ENCODE data around the gene PNLDC1.
"Not testable (repeated sequence)": the region's sequence is repeated elsewhere in the genome, so short reads cannot be mapped to it uniquely, and the experiment has no call there.

Gene PNLDC1

DNA sequence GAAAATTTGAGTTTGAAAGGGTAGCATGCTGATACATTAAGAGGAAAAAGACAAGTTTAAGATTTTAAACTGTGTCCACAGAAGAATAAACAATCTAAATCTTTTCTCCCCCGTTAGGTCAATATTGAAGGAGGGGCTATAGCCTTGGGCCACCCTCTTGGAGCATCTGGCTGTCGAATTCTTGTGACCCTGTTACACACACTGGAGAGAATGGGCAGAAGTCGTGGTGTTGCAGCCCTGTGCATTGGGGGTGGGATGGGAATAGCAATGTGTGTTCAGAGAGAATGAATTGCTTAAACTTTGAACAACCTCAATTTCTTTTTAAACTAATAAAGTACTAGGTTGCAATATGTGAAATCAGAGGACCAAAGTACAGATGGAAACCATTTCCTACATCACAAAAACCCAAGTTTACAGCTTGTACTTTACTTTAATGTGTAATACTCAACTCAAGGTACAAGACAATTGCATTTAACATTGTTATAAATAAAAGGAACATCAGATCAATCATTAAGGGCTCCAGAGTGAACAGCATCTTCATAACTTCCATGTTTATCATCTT is 21.5 kb upstream of the PNLDC1 start:
- no peak for DNase-seq (ENCODE audit: low read depth in 2 of 2)

GRCh38 chr6:159788276-159788675 is 11.8 kb upstream of the PNLDC1 start:
- no peak for DNase-seq (ENCODE audit: low read depth in 2 of 2)

- no peak for DNase-seq (ENCODE audit: low read depth in 2 of 2)
Measured at GRCh38 chr6:159788753-159789376, 11.2 kb upstream of the PNLDC1 start.

DNA sequence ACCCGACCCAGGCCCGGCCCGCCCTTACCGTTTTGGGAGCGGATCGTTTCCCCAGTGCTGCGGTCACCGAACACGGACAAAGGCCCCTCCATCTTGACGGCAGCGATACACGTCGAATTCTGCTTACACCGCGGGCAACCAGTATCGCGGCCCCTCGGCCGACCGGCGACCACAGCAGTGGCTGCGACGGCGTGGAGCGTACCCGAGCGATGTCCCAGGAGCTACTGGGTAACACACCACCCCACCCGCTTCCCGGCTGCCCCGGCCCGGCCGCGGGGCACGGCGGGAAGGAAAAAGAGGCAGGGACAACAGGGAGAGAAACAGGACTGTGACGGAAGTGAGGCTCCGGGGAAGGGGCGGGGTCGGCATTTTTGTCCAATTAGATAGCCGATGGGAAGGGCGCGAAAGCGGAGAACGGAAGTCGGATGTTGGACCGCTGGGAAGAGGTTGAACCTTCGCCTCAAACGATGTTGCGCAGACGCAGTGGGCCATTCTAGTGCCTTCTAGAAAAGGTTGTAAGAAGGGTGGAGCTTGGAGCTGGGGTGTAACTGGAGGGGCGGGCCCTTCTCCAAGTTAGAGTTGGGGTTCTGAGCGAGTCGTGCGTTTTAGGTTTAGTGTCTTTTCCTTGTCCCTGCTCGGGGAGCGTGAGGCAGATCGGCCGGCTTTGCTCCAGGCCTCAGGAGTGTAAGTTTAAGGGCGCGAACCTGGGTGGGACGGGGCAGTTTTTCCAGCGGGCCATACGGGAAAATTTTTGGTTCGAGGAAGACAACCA is 10.5 kb upstream of the PNLDC1 start, which contains the start of gene TCP1:
TSS of gene TCP1 (minus strand) at position 226 of the 772 bp plus-strand sequence. CDS start at position 92, 134 bp downstream.
- peak; percentile 95 for DNase-seq (ENCODE audit: low read depth in 2 of 2)

DNA sequence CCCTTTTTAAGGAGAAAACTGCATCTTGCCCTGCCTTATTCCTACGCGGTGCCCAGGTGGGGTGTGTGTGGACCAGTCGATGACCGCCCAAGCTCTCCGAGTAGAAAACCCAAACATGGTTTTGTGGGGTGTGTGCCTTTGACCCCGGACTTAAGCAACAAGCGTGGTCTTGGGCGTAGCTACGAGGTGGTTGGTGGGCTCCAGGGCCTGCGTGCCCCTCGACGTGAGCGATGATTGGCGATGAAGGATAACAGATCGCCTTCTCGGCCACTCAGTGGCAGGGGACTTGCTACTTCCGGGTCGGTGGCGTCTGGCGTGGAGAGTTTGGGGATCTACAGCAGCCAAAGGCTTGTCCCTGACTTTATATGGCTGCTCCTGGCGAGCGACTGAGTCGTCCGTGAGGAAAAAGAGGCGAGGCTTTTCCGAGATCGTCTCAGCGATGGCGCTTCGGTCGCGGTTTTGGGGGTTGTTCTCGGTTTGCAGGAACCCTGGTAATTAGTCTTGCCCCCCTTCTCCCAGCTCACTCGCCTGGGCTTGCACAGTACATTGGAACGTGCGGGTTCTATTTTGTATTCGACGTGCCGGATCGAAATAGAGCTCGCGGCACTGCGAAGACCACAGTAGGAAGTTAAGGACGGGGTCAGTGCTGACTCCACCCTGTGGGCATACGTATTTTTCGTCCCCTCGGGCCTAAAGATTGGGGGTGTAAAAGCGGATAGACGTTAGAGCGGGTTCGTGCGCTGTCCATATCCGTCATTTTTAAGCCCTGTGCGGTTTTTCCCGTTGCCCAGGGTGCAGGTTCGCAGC is 9.7 kb upstream of the PNLDC1 start, which contains the start of gene MRPL18:
TSS of gene MRPL18 (plus strand) at position 319 of the 807 bp plus-strand sequence. CDS start at position 440, 121 bp downstream.
- DNase-seq (ENCODE audit: low read depth in 2 of 2): peak; percentile 65

GRCh38 chr6:159790956-159791598 is 9.0 kb upstream of the PNLDC1 start:
- no peak for DNase-seq (ENCODE audit: low read depth in 2 of 2)

DNA sequence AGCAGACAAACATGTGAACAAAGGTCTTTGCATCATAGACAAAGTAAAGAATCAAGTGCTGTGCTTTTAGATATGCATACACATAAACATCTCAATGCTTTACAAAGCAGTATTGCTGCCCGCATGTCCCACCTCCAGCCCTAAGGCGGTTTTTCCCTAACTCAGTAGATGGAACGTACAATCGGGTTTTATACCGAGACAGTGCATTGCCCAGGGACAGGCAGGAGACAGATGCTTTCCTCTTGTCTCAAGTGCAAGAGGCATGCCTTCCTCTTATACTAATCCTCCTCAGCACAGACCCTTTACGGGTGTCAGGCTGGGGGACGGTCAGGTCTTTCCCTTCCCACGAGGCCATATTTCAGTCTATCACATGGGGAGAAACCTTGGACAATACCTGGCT is 5.1 kb upstream of the PNLDC1 start:
- not testable (repeated sequence) for DNase-seq (ENCODE audit: low read depth in 2 of 2)

DNA sequence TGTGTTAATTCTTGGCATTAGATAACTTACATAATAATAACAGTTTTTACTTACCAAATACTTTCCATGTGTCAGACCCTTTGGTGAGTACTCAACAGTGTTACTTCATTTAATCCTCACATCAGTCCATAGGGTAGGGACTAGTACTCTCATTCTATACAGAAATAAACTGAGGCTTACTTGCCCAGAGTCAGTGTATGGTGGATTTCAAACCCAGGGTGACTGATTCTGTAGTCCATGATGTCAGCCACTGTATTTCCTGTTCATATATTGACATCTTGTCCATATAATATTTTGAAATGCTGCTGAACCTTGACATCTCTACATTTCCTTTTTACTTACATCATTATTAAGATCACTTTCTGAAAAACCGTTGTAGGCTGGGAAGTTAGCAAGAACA is 2.5 kb upstream of the PNLDC1 start:
- DNase-seq (ENCODE audit: low read depth in 2 of 2): no peak

DNA sequence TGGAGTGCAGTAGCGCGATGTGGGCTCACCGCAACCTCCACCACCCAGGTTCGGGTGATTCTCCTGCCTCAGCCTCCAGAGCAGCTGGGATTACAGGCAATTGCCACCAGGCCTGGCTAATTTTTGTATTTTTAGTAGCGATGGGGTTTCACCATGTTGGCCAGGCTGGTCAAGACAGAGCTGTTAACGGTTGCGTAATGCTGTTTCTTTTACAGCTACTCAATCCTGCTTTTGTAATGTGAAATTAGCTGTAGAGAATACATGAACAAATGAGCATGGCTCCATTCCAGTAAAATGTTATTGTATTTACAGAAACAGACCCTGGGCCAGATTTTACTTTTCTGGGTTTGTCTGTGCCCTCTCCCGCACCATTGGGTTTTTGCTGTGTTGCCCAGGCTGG is 1.9 kb downstream of the PNLDC1 start:
- no peak for DNase-seq (ENCODE audit: low read depth in 2 of 2)

GRCh38 chr6:159804504-159804903 is 4.4 kb downstream of the PNLDC1 start:
- DNase-seq (ENCODE audit: low read depth in 2 of 2): no peak

GRCh38 chr6:159805440-159806020 is 5.5 kb downstream of the PNLDC1 start:
- no peak for DNase-seq (ENCODE audit: low read depth in 2 of 2)

- no peak for DNase-seq (ENCODE audit: low read depth in 2 of 2)
Measured at GRCh38 chr6:159806021-159806458, 6.0 kb downstream of the PNLDC1 start.

DNA sequence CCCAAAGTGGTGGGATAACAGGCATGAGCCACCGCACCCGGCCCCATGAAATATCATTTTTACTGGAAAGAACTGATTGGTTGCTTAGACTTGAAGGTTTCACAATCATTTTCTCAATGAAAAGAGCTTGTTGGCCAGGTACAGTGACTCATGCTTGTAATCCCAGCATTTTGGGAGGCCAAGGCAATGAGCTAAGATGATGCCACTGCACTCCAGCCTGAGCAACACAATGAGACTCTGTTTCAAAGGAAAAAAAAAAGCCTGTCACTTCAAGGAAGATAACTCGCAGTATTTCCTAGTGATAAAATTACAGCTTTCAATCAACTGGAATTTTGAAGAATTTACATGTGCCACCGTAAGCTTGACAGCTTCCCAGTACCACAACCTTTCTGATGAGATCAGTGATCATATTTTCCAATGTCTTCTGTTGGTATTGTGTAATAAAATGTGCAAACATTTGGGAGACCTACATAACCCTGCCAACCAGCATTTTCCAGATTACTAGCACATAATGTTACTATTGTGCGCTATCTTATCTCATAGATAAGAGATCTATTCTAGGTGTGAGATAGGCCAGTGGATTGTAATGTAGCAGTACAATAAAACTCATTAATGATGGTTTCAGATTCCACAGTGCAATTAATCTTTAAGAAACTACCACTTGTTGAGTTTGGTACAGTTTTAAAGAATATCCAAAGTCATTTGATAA is 7.2 kb downstream of the PNLDC1 start:
- DNase-seq (ENCODE audit: low read depth in 2 of 2): no peak

DNA sequence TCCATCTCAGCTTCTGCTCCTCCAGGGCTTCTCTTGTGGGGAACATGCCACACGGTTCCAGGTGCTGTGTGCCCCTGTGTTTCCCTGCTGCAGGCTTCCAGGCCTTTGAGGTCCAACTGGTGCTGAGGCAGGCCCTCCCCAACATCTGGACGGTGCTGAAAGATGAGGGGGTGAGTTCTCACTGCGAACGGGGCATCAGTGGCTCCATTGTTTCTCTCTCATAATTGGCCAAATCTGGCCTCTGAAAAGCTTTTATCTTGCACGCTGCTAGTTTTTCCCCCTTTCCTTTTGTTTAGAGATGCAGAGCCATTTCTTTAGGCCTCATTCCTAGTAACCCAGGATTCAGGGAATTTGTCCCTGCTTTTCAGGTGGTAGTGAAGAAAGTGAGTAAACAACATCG is 8.6 kb downstream of the PNLDC1 start:
- no peak for DNase-seq (ENCODE audit: low read depth in 2 of 2)

GRCh38 chr6:159809149-159809548 is 9.1 kb downstream of the PNLDC1 start:
- no peak for DNase-seq (ENCODE audit: low read depth in 2 of 2)

- DNase-seq (ENCODE audit: low read depth in 2 of 2): no peak
Measured at GRCh38 chr6:159813781-159814180, 13.7 kb downstream of the PNLDC1 start.

DNA sequence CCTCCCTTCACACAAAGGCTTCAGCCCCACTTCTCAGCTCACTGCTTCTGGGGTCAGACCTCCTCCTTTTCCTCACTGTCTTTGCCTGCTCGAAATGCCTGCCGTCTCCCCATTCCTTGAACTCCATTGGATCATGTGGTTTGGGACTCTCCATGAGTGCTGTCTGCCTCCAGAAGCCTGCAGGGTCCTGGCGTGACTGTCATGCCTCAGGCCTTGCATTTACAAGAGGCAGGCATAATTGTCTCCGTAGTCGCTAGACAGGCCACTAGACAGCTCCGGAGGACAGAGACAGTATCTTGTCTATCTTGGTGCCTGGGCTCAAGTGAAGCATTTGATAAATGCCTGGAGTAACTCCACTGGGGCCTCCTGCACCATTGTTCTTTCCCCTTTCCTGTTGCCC is 15.3 kb downstream of the PNLDC1 start:
- no peak for DNase-seq (ENCODE audit: low read depth in 2 of 2)

- not testable (repeated sequence) for DNase-seq (ENCODE audit: low read depth in 2 of 2)
Measured at GRCh38 chr6:159816775-159817174, 16.7 kb downstream of the PNLDC1 start.

DNA sequence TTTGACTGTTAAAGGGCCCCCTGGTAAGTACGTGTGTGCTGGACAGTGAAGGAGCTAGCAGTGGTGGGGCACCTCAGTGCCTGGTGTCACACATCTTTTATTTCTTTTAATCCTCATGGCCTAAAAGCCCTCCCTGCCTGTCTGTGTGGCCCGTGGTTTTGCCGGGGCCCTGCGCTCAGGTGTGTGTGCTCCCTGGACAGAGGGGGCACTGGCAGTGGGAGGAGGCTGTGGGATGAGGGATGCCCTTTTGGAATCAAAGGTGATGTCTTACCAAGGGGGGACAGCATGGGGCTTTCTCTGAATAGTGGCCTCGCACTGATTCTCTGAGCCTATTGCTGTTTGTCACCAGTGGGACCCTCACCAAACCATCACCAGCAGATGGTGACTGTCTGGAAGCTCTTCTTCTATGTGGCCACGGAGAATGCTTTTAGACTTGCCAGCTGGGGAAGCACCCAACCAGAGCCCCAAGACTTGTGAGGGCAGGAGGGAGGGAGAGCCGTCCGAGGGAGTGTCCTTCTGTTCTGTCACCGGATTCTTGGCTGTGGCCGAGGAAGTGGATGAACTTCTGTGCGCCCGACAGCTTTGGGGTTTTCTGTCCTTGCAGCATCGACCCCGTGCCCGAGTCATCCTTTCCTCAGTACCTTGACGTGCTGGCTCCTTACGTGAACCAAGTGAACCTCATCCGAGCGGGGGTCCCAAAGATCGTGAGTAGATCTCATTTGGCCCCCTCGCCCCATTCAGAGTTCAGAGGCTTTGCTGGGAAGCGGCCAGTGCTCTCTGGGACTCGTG is 18.1 kb downstream of the PNLDC1 start:
- no peak for DNase-seq (ENCODE audit: low read depth in 2 of 2)

DNA sequence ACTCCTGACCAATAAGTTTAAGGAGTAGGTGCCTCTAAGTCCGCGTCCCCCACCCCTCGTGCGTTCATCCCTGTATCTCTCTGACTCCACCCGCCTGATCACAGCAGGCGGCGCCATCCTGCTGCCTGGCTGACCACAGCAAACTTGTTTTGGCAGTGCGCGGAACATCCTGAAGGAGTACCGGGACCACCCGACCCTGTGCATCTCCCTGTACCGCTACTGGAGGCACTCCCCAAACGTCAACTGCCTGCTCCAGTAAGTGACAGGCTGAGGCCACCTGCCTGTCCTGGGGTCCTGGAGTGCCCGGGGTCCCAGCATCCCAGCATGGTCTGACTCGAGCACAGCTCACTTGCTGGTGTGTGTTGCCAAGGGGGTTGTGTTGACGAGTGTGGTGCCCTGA is 19.0 kb downstream of the PNLDC1 start:
- DNase-seq (ENCODE audit: low read depth in 2 of 2): no peak
